Measurements from ENCODE around the gene ZNF503. TPM values are rescaled to one million over a fixed set of nuclear protein-coding genes. Genes with fewer than 3 reads are reported as not detected.

ZNF503 gene
- total RNA-seq, 6 experiments from 2014 or later, result 9.1 to 15.9 (median 9.7) TPM

DNA sequence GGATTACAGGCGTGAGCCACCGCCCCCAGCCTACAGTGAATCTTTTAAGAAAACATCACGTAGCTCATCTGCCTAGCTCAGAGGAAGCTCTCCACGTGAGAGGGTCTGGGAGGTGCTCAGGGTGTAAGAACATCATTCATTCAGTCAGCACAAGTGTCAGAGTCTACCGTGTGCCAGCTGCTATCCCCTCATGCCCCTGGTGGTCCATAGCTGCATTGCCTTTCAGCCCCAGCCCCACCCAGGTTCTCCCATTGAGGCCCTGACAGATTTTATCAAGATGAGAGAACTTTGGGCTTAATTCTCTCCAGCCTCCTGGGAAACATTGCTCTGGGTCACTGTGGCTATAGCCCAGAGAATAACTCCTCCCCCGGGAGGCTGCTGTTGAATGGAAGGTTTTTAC lies 45.1 kb downstream of the ZNF503 start:
- H3K36me3 Mint-ChIP-seq (ENCODE audit: low read depth), result no peaks in the 10 kb centered on the region
- TF ChIP-seq, protein P1, sequence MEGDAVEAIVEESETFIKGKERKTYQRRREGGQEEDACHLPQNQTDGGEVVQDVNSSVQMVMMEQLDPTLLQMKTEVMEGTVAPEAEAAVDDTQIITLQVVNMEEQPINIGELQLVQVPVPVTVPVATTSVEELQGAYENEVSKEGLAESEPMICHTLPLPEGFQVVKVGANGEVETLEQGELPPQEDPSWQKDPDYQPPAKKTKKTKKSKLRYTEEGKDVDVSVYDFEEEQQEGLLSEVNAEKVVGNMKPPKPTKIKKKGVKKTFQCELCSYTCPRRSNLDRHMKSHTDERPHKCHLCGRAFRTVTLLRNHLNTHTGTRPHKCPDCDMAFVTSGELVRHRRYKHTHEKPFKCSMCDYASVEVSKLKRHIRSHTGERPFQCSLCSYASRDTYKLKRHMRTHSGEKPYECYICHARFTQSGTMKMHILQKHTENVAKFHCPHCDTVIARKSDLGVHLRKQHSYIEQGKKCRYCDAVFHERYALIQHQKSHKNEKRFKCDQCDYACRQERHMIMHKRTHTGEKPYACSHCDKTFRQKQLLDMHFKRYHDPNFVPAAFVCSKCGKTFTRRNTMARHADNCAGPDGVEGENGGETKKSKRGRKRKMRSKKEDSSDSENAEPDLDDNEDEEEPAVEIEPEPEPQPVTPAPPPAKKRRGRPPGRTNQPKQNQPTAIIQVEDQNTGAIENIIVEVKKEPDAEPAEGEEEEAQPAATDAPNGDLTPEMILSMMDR (IDR thresholded peaks at IDR 0.05), result no peak
- no peaks in the 10 kb centered on the region for H3K9me3 Mint-ChIP-seq
- H3K27me3 Mint-ChIP-seq (ENCODE audit: insufficient read depth), result peaks cover 3% of the 10 kb centered on the region; the same call in 1 of the 2 replicates
- DNase-seq, result no peak
- no peak overlapping the region for H3K4me3 Mint-ChIP-seq
- H3K27ac Mint-ChIP-seq, result no peak overlapping the region
- H3K4me1 Mint-ChIP-seq (ENCODE audit: low read depth), result peaks cover 34% of the 10 kb centered on the region

DNA sequence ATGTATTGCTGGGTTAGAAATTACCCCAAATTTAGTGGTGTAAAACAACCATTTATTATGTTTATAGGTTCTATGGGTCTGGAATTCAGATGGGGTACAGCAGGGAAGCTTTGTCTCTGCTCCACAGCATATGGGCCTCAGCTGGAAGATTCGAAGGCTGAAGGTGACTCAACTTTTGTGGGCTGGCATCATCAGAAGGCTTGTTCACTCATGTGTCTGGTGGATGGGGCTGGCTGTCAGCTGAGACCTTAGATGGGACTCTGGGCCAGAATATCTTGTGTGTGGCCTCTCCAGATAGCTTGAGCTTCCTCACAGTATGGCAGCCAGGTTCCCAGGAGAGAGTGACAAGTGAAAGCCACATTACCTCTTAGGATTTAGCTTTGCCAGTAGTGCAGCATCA lies 45.9 kb downstream of the ZNF503 start:
- H3K27me3 Mint-ChIP-seq (ENCODE audit: insufficient read depth), result peaks cover 3% of the 10 kb centered on the region; the same call in 1 of the 2 replicates
- H3K9me3 Mint-ChIP-seq, result no peaks in the 10 kb centered on the region
- no peak for DNase-seq
- H3K4me1 Mint-ChIP-seq (ENCODE audit: low read depth), result peaks cover 38% of the 10 kb centered on the region
- TF ChIP-seq, protein P1 (IDR thresholded peaks at IDR 0.05), result no peak
- no peak overlapping the region for H3K4me3 Mint-ChIP-seq
- no peak overlapping the region for H3K27ac Mint-ChIP-seq
- H3K36me3 Mint-ChIP-seq (ENCODE audit: low read depth), result no peaks in the 10 kb centered on the region

DNA sequence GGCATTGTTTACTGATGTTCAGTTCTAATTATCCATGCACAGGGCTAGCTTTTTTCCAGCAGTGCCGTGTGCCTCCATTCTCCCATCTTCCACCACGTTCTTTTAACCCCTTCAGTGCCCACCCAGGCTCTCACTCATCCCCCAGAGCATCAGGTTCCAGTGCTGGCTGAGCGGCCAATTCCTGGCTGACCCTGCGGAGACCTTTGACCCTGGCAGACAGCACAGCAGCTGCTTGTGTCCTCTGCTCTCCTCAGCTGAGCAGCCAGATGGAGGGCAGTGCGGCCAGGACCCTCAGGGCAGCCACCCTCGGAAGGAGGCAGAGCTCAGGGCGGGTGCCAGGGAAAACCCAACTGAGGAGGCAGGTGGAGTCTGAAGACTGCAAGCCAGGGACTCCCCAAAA lies 48.4 kb downstream of the ZNF503 start:
- TF ChIP-seq, protein P1 (IDR thresholded peaks at IDR 0.05), result no peak
- Mint-ChIP-seq H3K27me3 (ENCODE audit: insufficient read depth) (peaks cover 3% of the 10 kb centered on the region; the same call in 1 of the 2 replicates), H3K9me3 (no peaks in the 10 kb centered on the region), H3K4me1 (ENCODE audit: low read depth) (peaks cover 18% of the 10 kb centered on the region), H3K27ac (no peak overlapping the region), H3K36me3 (ENCODE audit: low read depth) (no peaks in the 10 kb centered on the region), H3K4me3 (no peak overlapping the region)
- no peak for DNase-seq

DNA sequence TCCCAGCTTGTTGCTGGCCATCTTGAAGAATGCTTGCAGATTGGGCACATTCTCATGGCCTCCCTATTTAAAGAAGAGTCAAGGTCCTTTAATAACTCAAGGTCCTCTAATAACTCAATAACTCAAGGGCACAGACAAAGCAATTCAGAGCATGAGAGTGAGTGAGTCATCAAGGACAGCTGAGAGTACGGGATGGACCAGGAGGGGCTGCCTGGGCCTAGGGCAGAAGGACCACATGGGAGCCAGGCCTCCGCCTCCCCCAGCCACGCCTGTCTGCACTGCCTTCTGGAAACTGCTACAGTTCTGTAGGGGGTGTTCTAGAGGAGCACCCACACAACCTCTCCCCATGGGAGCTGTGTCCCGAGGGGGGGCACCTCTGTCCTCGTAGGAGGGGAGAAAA lies 48.9 kb downstream of the ZNF503 start:
- peaks cover 3% of the 10 kb centered on the region; the same call in 1 of the 2 replicates for H3K27me3 Mint-ChIP-seq (ENCODE audit: insufficient read depth)
- TF ChIP-seq, protein P1 (IDR thresholded peaks at IDR 0.05), result no peak
- H3K4me1 Mint-ChIP-seq (ENCODE audit: low read depth), result peaks cover 15% of the 10 kb centered on the region
- H3K4me3 Mint-ChIP-seq, result no peak overlapping the region
- H3K9me3 Mint-ChIP-seq, result no peaks in the 10 kb centered on the region
- DNase-seq, result no peak
- no peaks in the 10 kb centered on the region for H3K36me3 Mint-ChIP-seq (ENCODE audit: low read depth)
- no peak overlapping the region for H3K27ac Mint-ChIP-seq

DNA sequence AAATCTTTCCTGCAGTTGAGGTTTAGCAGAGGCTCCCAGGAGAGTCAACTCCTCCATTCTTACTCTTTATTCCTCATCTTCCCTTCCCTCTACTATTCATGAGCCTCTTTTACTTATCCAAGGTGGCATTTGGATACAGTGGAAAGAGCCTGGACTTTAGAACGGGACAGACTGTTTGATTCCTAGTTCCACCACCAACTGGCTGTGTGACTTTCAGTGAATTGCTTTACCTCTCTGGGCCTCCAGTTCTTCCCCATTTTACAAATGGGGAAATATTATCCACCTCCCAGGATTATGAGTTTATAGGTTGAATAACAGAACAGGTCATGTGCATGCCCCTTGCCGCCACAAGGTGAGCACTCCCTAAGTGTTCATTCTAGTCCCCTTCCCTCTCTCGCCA lies 49.9 kb downstream of the ZNF503 start:
- no peaks in the 10 kb centered on the region for H3K36me3 Mint-ChIP-seq (ENCODE audit: low read depth)
- H3K4me3 Mint-ChIP-seq, result no peak overlapping the region
- peaks cover 15% of the 10 kb centered on the region for H3K4me1 Mint-ChIP-seq (ENCODE audit: low read depth)
- no peak for DNase-seq
- peaks cover 6% of the 10 kb centered on the region for H3K27me3 Mint-ChIP-seq (ENCODE audit: insufficient read depth)
- TF ChIP-seq, protein P1 (IDR thresholded peaks at IDR 0.05), result no peak
- H3K9me3 Mint-ChIP-seq, result no peaks in the 10 kb centered on the region
- H3K27ac Mint-ChIP-seq, result no peak overlapping the region

DNA sequence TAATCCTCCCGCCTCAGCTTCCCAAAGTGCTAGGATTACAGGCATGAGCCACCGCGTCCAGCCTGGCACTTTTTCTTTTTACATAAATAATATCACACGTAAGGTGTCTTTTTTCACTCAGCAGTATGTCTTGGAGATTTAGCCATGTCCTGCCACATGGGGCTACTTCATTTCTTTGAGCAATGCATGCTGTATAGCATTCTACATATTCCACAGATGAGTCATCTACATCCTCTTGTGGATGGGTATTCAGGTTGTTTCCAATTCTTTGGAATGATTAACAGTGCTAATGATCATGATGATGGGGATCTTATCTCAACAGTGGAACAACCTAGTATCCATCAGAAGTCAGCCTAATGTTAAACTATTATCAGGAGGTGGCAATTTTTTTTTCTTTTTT lies 50.8 kb downstream of the ZNF503 start:
- H3K36me3 Mint-ChIP-seq (ENCODE audit: low read depth), result no peaks in the 10 kb centered on the region
- TF ChIP-seq, protein P1 (IDR thresholded peaks at IDR 0.05), result no peak; the same call in 1 of the 2 replicates
- H3K4me1 Mint-ChIP-seq (ENCODE audit: low read depth), result peaks cover 15% of the 10 kb centered on the region
- no peaks in the 10 kb centered on the region for H3K9me3 Mint-ChIP-seq
- no peak overlapping the region for H3K4me3 Mint-ChIP-seq
- DNase-seq, result peak; percentile 40
- peaks cover 8% of the 10 kb centered on the region for H3K27me3 Mint-ChIP-seq (ENCODE audit: insufficient read depth)
- H3K27ac Mint-ChIP-seq, result no peak overlapping the region
